IPS-20b (cell line): ENCODE measurements around the gene CRBN.

ENCODE experiments used
- H3K27ac ChIP-seq: one replicate; pipeline ENCODE4 v1.5.1; 2013; ENCODE audit warnings: low read length
- H3K27me3 ChIP-seq: 2 replicates; pipeline ENCODE4 v1.6.1; 2013; ENCODE audit warnings: mild to moderate bottlenecking, low read length, inconsistent platforms; ENCODE audit not compliant: insufficient read depth
- H3K36me3 ChIP-seq: 2 replicates; pipeline ENCODE4 v1.6.1; 2013; ENCODE audit warnings: low read depth, mild to moderate bottlenecking, inconsistent platforms, low read length, moderate library complexity; ENCODE audit not compliant: insufficient read depth
- H3K4me1 ChIP-seq: 2 replicates; pipeline ENCODE4 v1.6.1; 2013; ENCODE audit warnings: mild to moderate bottlenecking, control low read depth, inconsistent platforms, low read length, moderate library complexity; ENCODE audit not compliant: insufficient read depth
- H3K4me3 ChIP-seq: 2 replicates; pipeline ENCODE4 v1.5.1; 2013; ENCODE audit warnings: mild to moderate bottlenecking, low read length, inconsistent platforms
- H3K9ac ChIP-seq: 2 replicates; pipeline ENCODE4 v1.6.1; 2013; ENCODE audit warnings: low read depth, mild to moderate bottlenecking, inconsistent platforms, low read length, moderate library complexity
- H3K9me3 ChIP-seq: 2 replicates; pipeline ENCODE4 v1.6.1; 2013; ENCODE audit warnings: mild to moderate bottlenecking, low read depth, low read length, inconsistent platforms; ENCODE audit not compliant: insufficient read depth

CRBN gene

DNA sequence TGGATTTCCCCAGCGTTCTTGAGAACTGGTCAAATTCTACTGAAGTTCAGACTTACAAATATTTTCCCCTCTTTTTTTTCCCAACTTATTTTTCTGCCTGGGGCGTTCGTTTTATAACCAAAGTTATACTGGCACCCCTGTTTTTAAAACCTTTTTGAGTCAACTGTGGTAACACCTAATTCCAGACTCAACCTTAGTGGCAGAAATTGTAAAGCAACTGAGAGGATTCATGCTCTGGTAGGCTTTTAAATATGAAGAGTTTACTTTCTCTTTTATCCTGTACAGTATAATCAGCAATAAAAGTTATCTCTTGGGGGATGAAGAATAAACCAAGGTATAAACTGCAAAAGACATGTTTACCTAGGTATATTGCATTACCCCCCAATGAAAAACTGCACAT is 71.6 kb downstream of the CRBN start:
- Histone ChIP-seq H3K27ac (no peak overlapping the region), H3K4me3 (no peak overlapping the region), H3K9me3 (no peaks in the 10 kb centered on the region), H3K4me1 (0 out of 2 replicates have a peak, but pooled peaks cover 11% of the 10 kb centered on the region), H3K27me3 (no peaks in the 10 kb centered on the region), H3K9ac (no peak overlapping the region), H3K36me3 (no peaks in the 10 kb centered on the region)

DNA sequence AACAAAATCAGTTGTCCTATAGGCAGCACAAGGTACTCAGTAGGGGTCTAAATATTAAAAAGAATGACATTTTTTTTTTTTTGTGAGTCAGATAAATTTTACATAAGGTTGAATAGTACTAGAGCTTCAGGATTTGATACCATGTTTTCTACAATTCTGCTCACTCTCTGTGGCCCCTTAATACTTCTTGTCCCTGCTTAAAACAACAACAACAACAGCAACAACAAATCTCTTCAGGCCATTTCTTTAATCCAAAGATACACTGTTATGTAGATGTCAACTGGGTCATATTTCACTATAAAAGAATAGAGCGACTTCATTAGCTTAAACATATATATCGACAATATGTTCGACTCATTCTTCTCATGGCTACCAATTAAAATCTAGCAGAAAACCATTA is 72.3 kb downstream of the CRBN start:
- Histone ChIP-seq H3K4me3 (no peak overlapping the region), H3K9ac (no peak overlapping the region), H3K27ac (no peak overlapping the region), H3K4me1 (0 out of 2 replicates have a peak, but pooled peaks cover 11% of the 10 kb centered on the region), H3K36me3 (no peaks in the 10 kb centered on the region), H3K27me3 (no peaks in the 10 kb centered on the region), H3K9me3 (no peaks in the 10 kb centered on the region)

DNA sequence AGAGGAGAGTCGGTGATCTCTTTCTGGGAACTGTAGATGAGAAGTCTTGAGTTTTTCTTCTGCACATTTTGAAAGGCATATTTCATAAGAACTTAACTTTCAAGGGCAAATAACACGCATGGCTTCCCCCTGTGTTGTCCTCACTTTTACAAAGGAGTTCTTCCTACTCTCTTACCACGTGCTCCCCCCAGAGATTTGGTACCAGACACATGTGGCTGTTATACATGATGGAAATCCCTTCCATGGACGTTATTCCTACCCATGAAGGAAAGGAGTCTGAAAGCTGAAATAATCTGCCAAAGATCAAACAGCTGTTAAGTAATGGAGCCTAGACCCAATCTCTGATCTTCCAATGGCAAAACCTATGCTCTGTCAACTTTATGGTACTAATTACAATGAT is 73.7 kb downstream of the CRBN start:
- no peak overlapping the region for H3K4me3 ChIP-seq
- no peak overlapping the region for H3K27ac ChIP-seq
- no peak overlapping the region for H3K9ac ChIP-seq
- no peaks in the 10 kb centered on the region for H3K9me3 ChIP-seq
- no peaks in the 10 kb centered on the region for H3K27me3 ChIP-seq
- H3K4me1 ChIP-seq = 0 out of 2 replicates have a peak, but pooled peaks cover 10% of the 10 kb centered on the region
- H3K36me3 ChIP-seq = no peaks in the 10 kb centered on the region

DNA sequence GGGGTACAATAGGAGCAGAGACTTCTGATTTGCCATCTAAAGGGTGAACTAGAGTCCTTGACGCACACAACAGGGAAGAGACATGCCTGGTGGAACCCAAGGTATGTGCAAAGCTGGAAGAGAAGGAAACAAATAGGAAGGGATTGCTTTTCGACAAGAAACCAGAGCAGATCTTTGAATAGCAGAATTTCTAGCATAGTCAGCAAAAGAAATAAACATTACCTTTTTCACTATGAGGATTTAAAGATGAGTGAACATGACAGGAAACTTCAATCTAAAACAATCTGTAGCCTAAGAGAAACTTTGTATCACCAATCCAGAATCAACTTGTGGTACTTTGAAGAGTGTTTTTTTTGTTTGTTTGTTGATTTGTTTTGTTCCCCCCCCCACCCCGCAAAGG is 74.2 kb downstream of the CRBN start:
- no peaks in the 10 kb centered on the region for H3K36me3 ChIP-seq
- no peak overlapping the region for H3K9ac ChIP-seq
- no peak overlapping the region for H3K27ac ChIP-seq
- no peaks in the 10 kb centered on the region for H3K27me3 ChIP-seq
- 0 out of 2 replicates have a peak, but pooled peaks cover 5% of the 10 kb centered on the region for H3K4me1 ChIP-seq
- no peaks in the 10 kb centered on the region for H3K9me3 ChIP-seq
- H3K4me3 ChIP-seq = no peak overlapping the region

DNA sequence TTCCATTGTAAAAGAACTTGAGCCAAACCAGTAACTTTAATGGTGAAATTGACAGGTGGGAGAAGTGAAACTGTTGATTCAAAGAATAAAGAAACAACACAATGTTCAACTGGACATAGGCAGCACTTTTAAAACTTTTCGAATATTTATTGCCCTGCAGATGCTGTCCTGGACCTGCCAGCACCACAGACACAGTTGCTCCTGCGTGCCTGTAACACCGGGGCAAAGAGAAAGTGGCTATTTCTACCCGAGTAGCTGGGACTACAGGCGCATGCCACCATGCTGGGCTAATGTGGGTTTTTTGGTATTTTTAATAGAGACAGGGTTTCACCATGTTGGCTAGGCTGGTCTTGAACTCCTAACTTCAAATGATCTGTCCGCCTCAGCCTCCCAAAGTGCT is 76.7 kb downstream of the CRBN start:
- Histone ChIP-seq H3K27ac (no peak overlapping the region), H3K4me3 (no peak overlapping the region), H3K9ac (no peak overlapping the region), H3K36me3 (no peaks in the 10 kb centered on the region), H3K9me3 (no peaks in the 10 kb centered on the region), H3K4me1 (0 out of 2 replicates have a peak, but pooled peaks cover 5% of the 10 kb centered on the region), H3K27me3 (no peaks in the 10 kb centered on the region)

DNA sequence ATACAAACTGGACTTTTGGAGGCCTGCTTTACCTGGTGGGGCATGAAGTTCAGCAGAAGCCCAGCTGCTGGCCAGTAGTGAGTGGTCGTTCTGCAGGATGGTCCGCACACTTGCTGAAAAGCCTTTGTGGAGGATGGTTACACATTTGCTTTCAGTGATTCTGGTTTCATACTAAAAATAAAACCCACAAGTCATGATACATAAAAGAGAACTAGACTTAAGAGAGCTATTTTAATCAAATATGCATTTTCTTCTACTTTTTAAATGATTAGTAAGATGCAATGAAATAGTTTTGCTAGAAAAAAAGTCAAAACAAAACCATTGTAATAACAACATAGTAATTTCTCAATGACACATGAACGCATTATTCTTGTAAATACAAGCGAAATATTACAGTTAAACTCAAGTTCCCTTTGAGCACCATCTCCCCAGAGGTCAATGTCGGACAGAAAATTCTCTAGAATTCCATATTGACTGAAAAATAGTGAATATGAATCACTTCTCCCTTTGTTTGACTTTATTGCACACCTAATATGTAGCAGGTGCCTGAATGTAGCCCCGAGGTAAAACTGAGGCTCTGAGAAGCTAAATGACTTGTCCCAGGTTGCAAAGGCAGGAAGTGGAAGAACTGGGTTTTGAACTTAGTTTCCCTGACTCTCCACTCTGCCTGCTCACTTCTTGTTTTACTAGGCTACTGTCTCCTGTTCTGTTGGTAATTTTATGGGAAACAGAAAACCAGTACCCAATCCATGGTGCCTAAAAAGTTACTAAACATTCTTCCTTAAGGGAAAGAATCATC is 77.6 kb downstream of the CRBN start:
- no peak overlapping the region for H3K27ac ChIP-seq
- no peaks in the 10 kb centered on the region for H3K27me3 ChIP-seq
- H3K9ac ChIP-seq = no peak overlapping the region
- H3K4me1 ChIP-seq = 0 out of 2 replicates have a peak, but pooled peaks cover 5% of the 10 kb centered on the region
- H3K4me3 ChIP-seq = no peak overlapping the region
- no peaks in the 10 kb centered on the region for H3K36me3 ChIP-seq
- H3K9me3 ChIP-seq = no peaks in the 10 kb centered on the region
